ENCODE measurements around the gene CAMSAP2.
"Not testable (repeated sequence)": the region's sequence is repeated elsewhere in the genome, so short reads cannot be mapped to it uniquely, and the experiment has no call there.

CAMSAP2 gene

DNA sequence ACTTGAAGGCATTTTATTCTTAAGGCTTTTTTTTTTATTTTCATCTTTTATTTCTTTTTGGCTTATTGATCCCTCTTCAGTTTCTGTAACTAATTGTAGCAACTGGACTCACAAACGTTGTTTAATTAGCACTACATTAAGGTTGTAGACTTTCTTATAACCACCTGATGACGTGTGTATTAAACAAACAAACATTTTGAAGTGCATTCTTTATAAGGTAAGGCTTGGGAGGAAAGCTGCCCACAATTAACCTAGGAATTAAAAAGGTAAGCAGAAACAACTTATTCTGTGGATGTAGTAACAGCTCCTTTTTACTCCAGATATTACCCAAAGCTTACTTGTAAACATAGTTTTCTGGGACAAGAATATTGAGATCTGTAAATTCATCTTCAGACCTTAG, 55.0 kb downstream of the CAMSAP2 start:
- Mint-ChIP-seq H3K4me1 (no peaks in the 10 kb centered on the region), H3K27me3 (no peaks in the 10 kb centered on the region), H3K36me3 (peaks cover 13% of the 10 kb centered on the region)

DNA sequence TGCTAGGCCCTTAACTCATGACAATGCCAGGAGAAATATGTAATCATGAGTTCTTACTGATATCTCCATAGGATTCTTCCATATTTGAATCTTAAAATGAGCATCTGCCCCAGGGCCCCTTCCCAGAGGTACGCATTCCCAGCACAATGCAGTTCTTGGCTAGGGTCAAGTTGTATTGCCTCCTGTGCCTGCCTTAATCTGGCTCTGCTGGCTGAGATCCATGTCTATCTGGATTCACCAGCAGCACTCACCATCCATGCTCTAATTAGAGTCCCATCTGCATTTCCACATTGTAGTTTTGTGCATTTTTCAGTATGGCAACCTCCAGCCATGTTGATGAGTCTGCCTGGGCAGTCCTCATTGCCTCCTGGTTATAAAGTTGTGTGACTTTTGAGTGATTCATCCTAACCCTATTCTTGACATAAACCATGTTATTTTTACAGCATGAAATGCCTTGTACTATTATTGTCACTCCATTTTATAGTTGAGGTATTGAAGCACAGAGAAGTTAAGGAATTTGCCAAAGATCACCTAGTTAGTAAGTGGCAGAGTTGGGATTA, 55.9 kb downstream of the CAMSAP2 start:
- H3K27ac Mint-ChIP-seq = no peak overlapping the region
- no peaks in the 10 kb centered on the region for H3K9me3 Mint-ChIP-seq
- H3K4me3 Mint-ChIP-seq = no peak overlapping the region
- H3K27me3 Mint-ChIP-seq = no peaks in the 10 kb centered on the region
- H3K4me1 Mint-ChIP-seq = no peaks in the 10 kb centered on the region
- peaks cover 5% of the 10 kb centered on the region for H3K36me3 Mint-ChIP-seq

More for the DNA sequence above, 55.0 kb downstream of the CAMSAP2 start:
- H3K4me3 Mint-ChIP-seq = no peak overlapping the region
- H3K27ac Mint-ChIP-seq = no peak overlapping the region
- H3K9me3 Mint-ChIP-seq = no peaks in the 10 kb centered on the region

DNA sequence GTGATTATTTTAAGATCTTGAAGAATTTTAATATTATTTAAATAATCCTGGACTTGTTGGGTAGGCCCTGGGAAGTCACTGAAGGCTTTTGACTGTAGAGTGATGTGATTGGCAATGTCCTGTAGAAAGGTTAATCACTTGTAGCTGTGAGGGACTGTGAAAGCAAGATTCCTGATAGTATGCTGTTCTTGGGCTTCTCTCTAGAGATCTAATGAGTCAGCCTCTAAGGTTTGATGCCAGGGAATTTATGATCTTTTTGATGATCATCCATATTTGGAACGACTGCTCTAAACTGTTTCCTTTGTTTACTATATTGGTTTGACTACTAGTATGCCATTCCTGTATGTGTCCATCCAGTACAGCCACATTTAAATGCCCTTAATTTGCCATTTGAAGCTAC, 56.5 kb downstream of the CAMSAP2 start:
- H3K4me1 Mint-ChIP-seq = no peaks in the 10 kb centered on the region
- H3K27ac Mint-ChIP-seq = no peak overlapping the region
- no peaks in the 10 kb centered on the region for H3K9me3 Mint-ChIP-seq
- no peaks in the 10 kb centered on the region for H3K27me3 Mint-ChIP-seq
- no peak overlapping the region for H3K4me3 Mint-ChIP-seq
- H3K36me3 Mint-ChIP-seq = peaks cover 5% of the 10 kb centered on the region

- Mint-ChIP-seq H3K27me3 (no peaks in the 10 kb centered on the region), H3K36me3 (no peaks in the 10 kb centered on the region), H3K4me1 (peaks cover 5% of the 10 kb centered on the region), H3K4me3 (no peak overlapping the region), H3K27ac (no peak overlapping the region), H3K9me3 (no peaks in the 10 kb centered on the region)
Observed at GRCh38 chr1:200802042-200802441, 63.3 kb downstream of the CAMSAP2 start.

GRCh38 chr1:200802865-200803512, 64.3 kb downstream of the CAMSAP2 start:
- peaks cover 5% of the 10 kb centered on the region for H3K4me1 Mint-ChIP-seq

GRCh38 chr1:200805719-200806118, 67.0 kb downstream of the CAMSAP2 start:
- H3K4me3 Mint-ChIP-seq = no peak overlapping the region
- peaks cover 5% of the 10 kb centered on the region for H3K4me1 Mint-ChIP-seq
- H3K27ac Mint-ChIP-seq = no peak overlapping the region
- H3K9me3 Mint-ChIP-seq = no peaks in the 10 kb centered on the region
- no peaks in the 10 kb centered on the region for H3K27me3 Mint-ChIP-seq
- H3K36me3 Mint-ChIP-seq = peaks cover 6% of the 10 kb centered on the region

More at GRCh38 chr1:200802865-200803512, 64.3 kb downstream of the CAMSAP2 start:
- no peaks in the 10 kb centered on the region for H3K9me3 Mint-ChIP-seq
- H3K27ac Mint-ChIP-seq = no peak overlapping the region
- no peak overlapping the region for H3K4me3 Mint-ChIP-seq
- no peaks in the 10 kb centered on the region for H3K27me3 Mint-ChIP-seq
- no peaks in the 10 kb centered on the region for H3K36me3 Mint-ChIP-seq

DNA sequence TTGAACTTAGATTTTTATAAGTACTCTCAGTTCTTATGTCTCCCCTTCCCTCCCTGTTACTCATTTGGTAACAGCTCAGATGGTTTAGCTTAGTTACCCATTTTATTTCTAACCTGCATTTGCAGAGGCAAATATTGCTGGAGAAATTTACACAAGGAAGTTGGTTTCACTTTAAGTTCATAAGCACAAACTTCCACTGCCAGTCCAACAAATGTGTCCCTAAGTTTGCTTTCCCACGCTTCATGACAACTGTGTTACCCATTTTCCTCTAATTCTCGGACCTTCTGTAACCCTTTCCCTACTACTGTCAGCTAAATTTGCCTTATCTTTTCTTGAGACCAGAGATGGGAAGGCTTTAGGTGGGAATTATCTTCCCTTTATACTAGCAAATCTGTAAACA, 70.2 kb downstream of the CAMSAP2 start:
- Mint-ChIP-seq H3K27me3 (no peaks in the 10 kb centered on the region), H3K9me3 (no peaks in the 10 kb centered on the region), H3K27ac (no peak overlapping the region), H3K36me3 (peaks cover 12% of the 10 kb centered on the region), H3K4me3 (no peak overlapping the region), H3K4me1 (no peaks in the 10 kb centered on the region)

DNA sequence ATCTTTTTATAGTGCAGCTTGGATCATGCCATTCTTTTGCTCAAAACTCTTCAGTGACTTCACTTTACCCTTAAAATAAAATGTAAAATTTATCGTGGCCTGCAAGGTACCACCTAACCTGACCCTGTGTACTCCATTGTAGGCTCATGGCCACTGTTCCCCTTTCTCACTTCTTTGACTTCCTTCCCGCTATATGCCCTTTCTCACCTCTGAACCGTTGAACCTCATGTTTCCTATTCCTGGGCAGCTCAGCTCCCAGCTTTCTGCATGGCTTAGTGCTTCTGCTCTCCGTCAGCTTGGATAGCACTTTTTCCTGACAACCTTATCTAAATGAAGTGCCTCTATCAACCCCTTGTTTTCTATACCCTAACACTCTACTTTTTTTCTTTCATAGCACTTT, 73.0 kb downstream of the CAMSAP2 start:
- Mint-ChIP-seq H3K4me1 (no peaks in the 10 kb centered on the region), H3K27me3 (no peaks in the 10 kb centered on the region), H3K36me3 (peaks cover 12% of the 10 kb centered on the region), H3K27ac (no peak overlapping the region), H3K4me3 (no peak overlapping the region), H3K9me3 (no peaks in the 10 kb centered on the region)

- H3K4me1 Mint-ChIP-seq, H3K4me3 Mint-ChIP-seq, H3K36me3 Mint-ChIP-seq, H3K27me3 Mint-ChIP-seq, H3K9me3 Mint-ChIP-seq, H3K27ac Mint-ChIP-seq: not testable (repeated sequence)
Observed at GRCh38 chr1:200816624-200817224, 78.0 kb downstream of the CAMSAP2 start.

DNA sequence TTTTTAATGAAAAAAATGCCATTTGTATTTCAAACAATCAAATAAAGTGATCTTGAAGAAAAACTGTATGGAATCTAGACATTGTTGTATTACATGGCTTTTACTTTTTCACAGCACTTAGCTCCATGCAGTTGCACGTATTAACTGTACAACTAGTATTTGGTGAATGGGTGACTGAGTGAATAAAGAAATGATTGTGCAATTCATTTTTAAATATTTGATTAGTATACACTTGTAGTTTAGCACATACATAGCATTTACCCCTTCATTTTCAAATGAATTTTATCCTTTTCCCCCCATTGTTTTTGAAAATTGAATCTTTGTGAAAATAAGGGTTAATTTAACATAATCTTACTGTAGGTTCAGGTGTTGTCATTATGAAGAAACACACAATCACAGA, 79.6 kb downstream of the CAMSAP2 start:
- Mint-ChIP-seq H3K36me3 (peaks cover 7% of the 10 kb centered on the region), H3K27ac (no peak overlapping the region), H3K27me3 (no peaks in the 10 kb centered on the region), H3K9me3 (no peaks in the 10 kb centered on the region), H3K4me1 (no peaks in the 10 kb centered on the region), H3K4me3 (no peak overlapping the region)

DNA sequence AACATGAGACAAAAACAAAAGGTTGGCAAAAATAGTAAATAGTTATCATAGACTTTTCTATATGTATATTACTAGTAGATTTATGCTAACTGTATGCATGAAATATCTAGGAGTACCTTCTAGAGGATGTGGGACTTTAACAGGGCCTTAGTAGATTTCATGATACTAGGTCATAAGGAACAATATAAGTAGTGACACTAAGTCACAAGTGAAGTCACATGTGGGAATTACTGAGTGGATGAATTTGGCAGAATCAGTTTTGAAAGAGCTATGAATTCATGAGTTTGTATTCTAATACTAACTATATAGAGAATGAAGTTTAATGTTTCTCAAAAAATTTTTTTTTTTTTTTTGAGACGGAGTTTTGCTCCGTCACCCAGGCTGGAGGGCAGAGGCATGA, 81.0 kb downstream of the CAMSAP2 start:
- Mint-ChIP-seq H3K27me3 (no peaks in the 10 kb centered on the region), H3K9me3 (no peaks in the 10 kb centered on the region), H3K4me1 (no peaks in the 10 kb centered on the region), H3K36me3 (peaks cover 6% of the 10 kb centered on the region), H3K4me3 (no peak overlapping the region), H3K27ac (no peak overlapping the region)

- no peak overlapping the region for H3K27ac Mint-ChIP-seq
- peaks cover 4% of the 10 kb centered on the region for H3K36me3 Mint-ChIP-seq
- H3K9me3 Mint-ChIP-seq = no peaks in the 10 kb centered on the region
- H3K4me1 Mint-ChIP-seq = peaks cover 5% of the 10 kb centered on the region
- H3K27me3 Mint-ChIP-seq = no peaks in the 10 kb centered on the region
- no peak overlapping the region for H3K4me3 Mint-ChIP-seq
Observed at GRCh38 chr1:200831091-200831490, 92.4 kb downstream of the CAMSAP2 start.

DNA sequence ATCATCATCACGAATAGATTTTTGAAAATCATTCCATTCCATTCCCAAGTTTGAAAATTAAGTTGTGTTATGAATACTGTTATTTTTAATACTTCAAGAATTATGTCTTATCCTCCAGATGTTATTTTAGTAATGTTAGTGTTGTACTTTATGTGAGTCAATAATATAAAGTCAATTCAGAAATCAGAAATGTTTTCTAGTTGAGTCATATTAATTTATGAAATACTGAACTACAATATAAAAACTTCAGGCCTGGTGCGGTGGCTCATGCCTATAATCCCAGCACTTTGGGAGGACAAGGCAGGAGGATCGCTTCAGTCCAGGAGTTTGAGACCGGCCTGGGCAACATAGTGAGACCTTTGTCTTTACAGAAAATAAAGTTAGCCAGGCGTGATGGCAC, 95.7 kb downstream of the CAMSAP2 start:
- Mint-ChIP-seq H3K27me3 (no peaks in the 10 kb centered on the region), H3K9me3 (no peaks in the 10 kb centered on the region), H3K27ac (no peak overlapping the region), H3K36me3 (peaks cover 12% of the 10 kb centered on the region), H3K4me1 (no peaks in the 10 kb centered on the region), H3K4me3 (no peak overlapping the region)

GRCh38 chr1:200836213-200836612, 97.5 kb downstream of the CAMSAP2 start:
- Mint-ChIP-seq H3K27me3 (no peaks in the 10 kb centered on the region), H3K9me3 (no peaks in the 10 kb centered on the region), H3K4me3 (no peak overlapping the region), H3K4me1 (no peaks in the 10 kb centered on the region), H3K36me3 (peaks cover 12% of the 10 kb centered on the region), H3K27ac (no peak overlapping the region)

DNA sequence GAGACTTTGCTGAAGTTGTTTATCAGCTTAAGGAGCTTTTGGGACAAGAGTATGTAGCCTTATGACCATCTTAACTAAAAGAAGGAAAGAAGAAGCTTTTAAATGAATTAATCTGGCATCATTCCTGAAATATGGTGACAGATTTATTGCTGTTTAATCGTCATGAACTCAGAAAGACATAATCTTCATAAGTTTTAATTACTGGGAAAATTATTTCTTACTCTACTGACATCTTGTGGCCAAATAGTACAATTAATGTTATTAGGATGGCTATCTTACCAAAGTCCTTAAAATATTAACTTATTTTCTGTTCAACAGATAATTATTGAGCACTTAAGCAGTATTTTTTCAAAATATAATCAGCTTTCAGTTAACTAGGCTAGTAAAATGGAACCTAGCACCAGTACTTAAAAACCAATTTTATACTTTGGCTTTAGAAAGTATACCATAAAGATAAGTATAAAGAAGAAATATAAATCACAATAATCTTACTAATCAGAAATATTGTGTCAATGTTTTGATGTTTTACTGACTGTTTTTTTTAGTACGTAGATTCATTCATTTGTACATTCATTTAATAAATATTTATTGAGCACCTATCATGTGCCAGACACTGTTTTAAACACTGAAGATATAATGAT, 99.4 kb downstream of the CAMSAP2 start:
- H3K4me1 Mint-ChIP-seq = no peaks in the 10 kb centered on the region
- H3K9me3 Mint-ChIP-seq = no peaks in the 10 kb centered on the region
- H3K27ac Mint-ChIP-seq = no peak overlapping the region
- peaks cover 13% of the 10 kb centered on the region for H3K36me3 Mint-ChIP-seq
- H3K27me3 Mint-ChIP-seq = no peaks in the 10 kb centered on the region
- no peak overlapping the region for H3K4me3 Mint-ChIP-seq
